T-helper 17 cell (primary cell): Measurements from ENCODE around the gene EBF3. TPM values are rescaled to one million over a fixed set of nuclear protein-coding genes. Genes with fewer than 3 reads are reported as not detected.

Experiments used
- ATAC-seq: fragments of 150-1000 bp; cut with Tn5 transposase; 2 replicates; pipeline ENCODE4 v1.10.0; 2021; ENCODE audit warnings: mild to moderate bottlenecking, moderate library complexity
- DNase-seq, 3 donors: peaks; one replicate each; pipeline versions ENCODE4 v3.0.0 to v3.0.0-alpha.2; 2020 to 2021
- H3K9me3 ChIP-seq: one replicate; pipeline ENCODE4 v1.7.0; 2013; ENCODE audit warnings: low read length, mild to moderate bottlenecking; ENCODE audit not compliant: control insufficient read depth, poor library complexity, severe bottlenecking
- H3K27ac Mint-ChIP-seq: one replicate; pipeline ENCODE4 v1.8.0; 2022; ENCODE audit warnings: mild to moderate bottlenecking, moderate library complexity, mixed read lengths
- H3K27me3 Mint-ChIP-seq: one replicate; pipeline ENCODE4 v1.8.0; 2022; ENCODE audit warnings: mixed read lengths
- H3K36me3 Mint-ChIP-seq: one replicate; pipeline ENCODE4 v1.8.0; 2022; ENCODE audit warnings: low read depth, mixed read lengths
- H3K4me1 Mint-ChIP-seq: one replicate; pipeline ENCODE4 v1.8.0; 2022; ENCODE audit warnings: mild to moderate bottlenecking, mixed read lengths
- H3K4me3 Mint-ChIP-seq: one replicate; pipeline ENCODE4 v1.8.0; 2022; ENCODE audit warnings: mild to moderate bottlenecking, moderate library complexity, mixed read lengths
- total RNA-seq, 4 donors: library from RNA in 2 of 4; stranded (reverse) in 2 of 4; gene quantifications; one replicate each; pipeline ENCODE4 v1.2.3 and lab custom pipeline; 2022 to 2026

The EBF3 gene
- total RNA-seq (not detected), total RNA-seq (lab: John Stamatoyannopoulos, UW) (0 to 0.12 reads per million in 2 donors)

DNA sequence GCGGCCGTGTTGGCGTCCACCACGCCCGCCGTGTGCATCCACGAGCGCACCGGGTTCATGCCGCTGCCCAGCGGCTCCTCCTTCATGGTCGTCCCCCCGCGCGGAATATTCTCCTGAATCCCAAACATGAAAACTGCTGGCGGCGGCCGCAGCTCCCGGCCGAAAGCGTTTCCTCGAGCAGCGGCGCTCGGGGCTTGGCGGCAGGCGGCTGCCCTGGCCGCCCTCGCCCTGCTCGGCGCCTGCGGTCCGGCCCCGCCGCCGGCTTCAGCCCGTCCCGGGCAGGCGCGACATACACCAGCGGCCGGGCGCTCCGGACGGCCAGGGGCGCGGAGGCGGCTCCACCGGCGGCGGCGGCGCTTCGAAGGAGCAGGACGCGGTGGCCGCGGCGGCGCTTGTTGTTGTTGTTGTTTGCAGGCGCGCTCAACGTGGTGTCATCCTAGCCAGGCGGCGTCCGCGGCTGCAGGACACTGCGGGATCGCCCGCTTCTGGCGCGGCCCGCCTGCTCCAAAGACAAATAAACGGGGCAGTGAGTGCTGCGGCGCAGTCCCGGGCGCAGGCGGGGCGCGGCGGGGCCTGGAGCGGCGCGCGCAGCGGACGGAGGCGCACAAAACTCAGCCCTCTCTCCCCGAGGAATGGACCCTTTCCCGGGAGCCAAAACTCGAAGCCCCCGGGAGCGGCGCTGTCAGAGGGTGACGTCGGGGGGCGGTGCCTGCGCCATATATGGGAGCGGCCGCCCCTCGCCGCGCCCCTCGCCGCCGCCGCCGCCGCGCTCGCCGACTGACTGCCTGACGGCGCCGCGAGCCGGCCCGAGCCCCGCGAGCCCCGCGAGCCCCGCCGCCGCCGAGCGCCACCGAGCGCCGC, at the start of gene EBF3:
Gene EBF3 (minus strand): TSS at position 634 of the 861 bp plus-strand sequence. CDS start 506 bp downstream, at position 128.
- H3K36me3 Mint-ChIP-seq: no peaks in the 10 kb centered on the region
- ATAC-seq (peak; percentile 77), DNase-seq (peak; percentile 23 to 47 (median 38))
- no peak within 1 kb of the TSS for H3K27ac Mint-ChIP-seq
- H3K9me3 ChIP-seq: peaks cover 3% of the 10 kb centered on the region
- peak within 1 kb of the TSS; percentile 89 for H3K4me3 Mint-ChIP-seq
- H3K27me3 Mint-ChIP-seq: peaks cover 56% of the 10 kb centered on the region
- H3K4me1 Mint-ChIP-seq: peaks cover 8% of the 10 kb centered on the region

GRCh38 chr10:130013335-130014262, 49.5 kb upstream of the EBF3 start:
- H3K4me1 Mint-ChIP-seq: no peaks in the 10 kb centered on the region
- DNase-seq (no peak), ATAC-seq (no peak)
- H3K4me3 Mint-ChIP-seq: no peak overlapping the region
- no peaks in the 10 kb centered on the region for H3K9me3 ChIP-seq
- no peak overlapping the region for H3K27ac Mint-ChIP-seq
- no peaks in the 10 kb centered on the region for H3K36me3 Mint-ChIP-seq
- peaks cover 41% of the 10 kb centered on the region for H3K27me3 Mint-ChIP-seq

GRCh38 chr10:130012129-130012528, 48.1 kb upstream of the EBF3 start:
- ATAC-seq: no peak
- Mint-ChIP-seq H3K4me1 (no peaks in the 10 kb centered on the region), H3K4me3 (no peak overlapping the region), H3K27me3 (peaks cover 53% of the 10 kb centered on the region), H3K36me3 (no peaks in the 10 kb centered on the region), H3K27ac (no peak overlapping the region)
- DNase-seq: no peak
- no peaks in the 10 kb centered on the region for H3K9me3 ChIP-seq

DNA sequence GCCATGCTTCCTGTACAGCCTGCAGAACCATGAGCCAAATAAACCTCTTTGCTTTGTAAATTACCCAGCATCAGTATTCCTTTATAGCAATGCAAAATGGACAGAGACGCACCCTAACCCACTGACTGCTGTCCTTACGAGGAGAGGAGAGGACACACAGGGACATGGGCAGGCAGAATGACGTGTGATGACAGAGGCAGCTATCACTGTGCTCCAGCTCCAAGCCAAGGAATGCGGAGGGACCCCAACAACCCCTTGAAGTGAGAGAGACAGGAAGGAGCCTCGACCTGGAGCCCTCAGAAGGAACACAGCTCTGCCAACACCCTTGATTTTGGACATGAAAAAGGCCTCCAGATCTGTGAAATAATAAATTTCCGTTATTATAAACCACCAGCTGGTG, 46.6 kb upstream of the EBF3 start:
- Mint-ChIP-seq H3K27ac (no peak overlapping the region), H3K36me3 (no peaks in the 10 kb centered on the region), H3K4me3 (no peak overlapping the region), H3K27me3 (peaks cover 57% of the 10 kb centered on the region), H3K4me1 (no peaks in the 10 kb centered on the region)
- no peak for ATAC-seq
- DNase-seq: no peak
- no peaks in the 10 kb centered on the region for H3K9me3 ChIP-seq

DNA sequence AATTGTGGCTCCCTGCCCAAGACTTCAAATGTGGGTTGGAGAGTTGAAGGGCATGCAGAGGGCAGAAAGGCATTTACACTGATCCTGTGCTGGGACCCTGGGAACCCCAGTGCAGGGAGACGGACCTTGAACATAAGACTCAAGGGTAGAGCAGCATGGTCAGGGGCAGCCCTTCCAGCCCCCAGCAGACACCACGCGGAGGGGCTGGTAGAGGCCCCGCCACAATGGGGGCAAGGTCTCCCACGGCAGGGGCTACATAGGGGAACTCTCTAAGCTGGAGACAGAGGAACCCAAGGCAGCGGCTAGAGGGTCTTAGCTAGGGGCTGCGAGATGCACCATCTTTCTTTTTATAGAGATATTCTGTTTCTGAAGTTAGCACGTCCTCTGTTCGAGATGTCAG, 45.2 kb upstream of the EBF3 start:
- Mint-ChIP-seq H3K4me3 (no peak overlapping the region), H3K4me1 (no peaks in the 10 kb centered on the region), H3K27ac (no peak overlapping the region), H3K27me3 (peaks cover 58% of the 10 kb centered on the region), H3K36me3 (no peaks in the 10 kb centered on the region)
- H3K9me3 ChIP-seq: no peaks in the 10 kb centered on the region
- ATAC-seq (no peak), DNase-seq (no peak)

GRCh38 chr10:130003787-130004613, 39.9 kb upstream of the EBF3 start:
- H3K4me1 Mint-ChIP-seq: no peaks in the 10 kb centered on the region
- DNase-seq (no peak), ATAC-seq (no peak)
- H3K9me3 ChIP-seq: no peaks in the 10 kb centered on the region
- H3K27me3 Mint-ChIP-seq: peaks cover 36% of the 10 kb centered on the region
- no peaks in the 10 kb centered on the region for H3K36me3 Mint-ChIP-seq
- H3K27ac Mint-ChIP-seq: no peak overlapping the region
- no peak overlapping the region for H3K4me3 Mint-ChIP-seq

DNA sequence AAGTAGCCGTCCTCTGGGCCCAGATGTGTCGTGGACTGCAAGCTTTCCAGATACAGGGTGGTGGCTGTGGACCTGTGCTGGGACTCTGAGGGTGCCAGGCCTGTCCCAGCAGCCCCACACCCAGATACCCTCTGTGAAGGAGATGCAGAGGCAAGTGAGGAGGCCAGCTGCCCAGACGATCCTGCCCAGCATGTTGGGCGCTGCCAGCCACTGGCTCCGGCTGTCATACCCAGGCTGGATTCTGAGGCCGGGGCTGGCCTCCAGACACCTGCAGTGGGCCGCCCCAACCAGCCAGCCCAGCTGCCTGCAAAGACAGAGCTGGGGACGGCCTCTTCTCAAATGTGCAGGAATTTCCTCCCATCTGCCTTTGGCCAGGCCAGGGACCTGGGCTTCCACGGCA, 39.1 kb upstream of the EBF3 start:
- ATAC-seq: no peak
- no peak overlapping the region for H3K27ac Mint-ChIP-seq
- H3K4me3 Mint-ChIP-seq: no peak overlapping the region
- no peaks in the 10 kb centered on the region for H3K9me3 ChIP-seq
- peaks cover 28% of the 10 kb centered on the region for H3K27me3 Mint-ChIP-seq
- H3K36me3 Mint-ChIP-seq: no peaks in the 10 kb centered on the region
- DNase-seq: no peak
- no peaks in the 10 kb centered on the region for H3K4me1 Mint-ChIP-seq

GRCh38 chr10:130002606-130003005, 38.5 kb upstream of the EBF3 start:
- DNase-seq: no peak
- H3K9me3 ChIP-seq: no peaks in the 10 kb centered on the region
- H3K27ac Mint-ChIP-seq: no peak overlapping the region
- H3K27me3 Mint-ChIP-seq: peaks cover 24% of the 10 kb centered on the region
- no peak overlapping the region for H3K4me3 Mint-ChIP-seq
- ATAC-seq: no peak
- no peaks in the 10 kb centered on the region for H3K36me3 Mint-ChIP-seq
- no peaks in the 10 kb centered on the region for H3K4me1 Mint-ChIP-seq

GRCh38 chr10:130000918-130001317, 36.8 kb upstream of the EBF3 start:
- DNase-seq: no peak
- Mint-ChIP-seq H3K36me3 (no peaks in the 10 kb centered on the region), H3K27ac (no peak overlapping the region), H3K4me1 (no peaks in the 10 kb centered on the region), H3K4me3 (no peak overlapping the region), H3K27me3 (peaks cover 18% of the 10 kb centered on the region)
- no peak for ATAC-seq
- H3K9me3 ChIP-seq: no peaks in the 10 kb centered on the region

- Mint-ChIP-seq H3K4me3 (no peak overlapping the region), H3K27me3 (peaks cover 6% of the 10 kb centered on the region), H3K4me1 (no peaks in the 10 kb centered on the region), H3K27ac (no peak overlapping the region), H3K36me3 (no peaks in the 10 kb centered on the region)
- no peaks in the 10 kb centered on the region for H3K9me3 ChIP-seq
- ATAC-seq (no peak), DNase-seq (no peak)
Measured at GRCh38 chr10:129999140-129999539, 35.1 kb upstream of the EBF3 start.

GRCh38 chr10:129993621-129994020, 29.5 kb upstream of the EBF3 start:
- DNase-seq (no peak), ATAC-seq (no peak)
- no peak overlapping the region for H3K4me3 Mint-ChIP-seq
- H3K36me3 Mint-ChIP-seq: no peaks in the 10 kb centered on the region
- no peaks in the 10 kb centered on the region for H3K9me3 ChIP-seq
- no peak overlapping the region for H3K27ac Mint-ChIP-seq
- peaks cover 5% of the 10 kb centered on the region for H3K27me3 Mint-ChIP-seq
- H3K4me1 Mint-ChIP-seq: no peaks in the 10 kb centered on the region

DNA sequence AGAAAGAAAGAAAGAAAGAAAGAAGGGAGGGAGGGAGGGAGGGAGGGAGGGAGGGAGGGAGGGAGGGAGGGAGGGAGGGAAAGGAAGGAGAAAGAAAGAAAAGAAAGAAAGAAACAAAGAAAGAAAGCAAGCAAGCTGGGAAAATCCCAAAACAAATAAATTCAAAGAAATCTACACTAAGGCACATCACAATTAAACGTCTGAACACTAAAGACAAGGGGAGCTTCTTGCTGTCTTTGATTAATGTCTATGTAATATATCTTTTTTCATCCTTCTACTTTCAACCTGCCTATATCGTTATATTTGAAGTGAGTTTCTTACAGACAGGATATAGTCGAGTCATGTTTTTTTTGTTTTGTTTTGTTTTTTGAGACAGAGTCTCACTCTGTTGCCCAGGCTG, 28.3 kb upstream of the EBF3 start:
- H3K9me3 ChIP-seq: no peaks in the 10 kb centered on the region
- Mint-ChIP-seq H3K36me3 (no peaks in the 10 kb centered on the region), H3K27ac (no peak overlapping the region), H3K27me3 (peaks cover 5% of the 10 kb centered on the region), H3K4me1 (no peaks in the 10 kb centered on the region), H3K4me3 (no peak overlapping the region)
- no peak for DNase-seq
- ATAC-seq: no peak

DNA sequence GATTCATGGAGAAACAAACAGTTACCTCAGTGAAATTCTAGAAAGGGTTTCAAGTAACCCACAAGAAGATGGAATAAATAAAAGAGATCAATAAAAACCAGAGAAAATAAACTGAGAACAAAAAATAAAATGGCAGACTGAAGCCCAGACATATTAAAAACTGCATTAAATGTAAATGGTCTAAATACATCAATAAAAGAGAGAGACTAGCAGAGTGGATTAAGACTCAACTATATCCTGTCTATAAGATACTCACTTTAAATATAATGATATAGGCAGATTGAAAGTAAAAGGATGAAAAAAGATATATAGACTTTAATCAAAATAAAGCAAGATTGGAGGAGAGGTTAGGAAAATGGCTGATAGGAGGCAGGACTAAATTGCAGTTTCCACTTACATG, 18.8 kb upstream of the EBF3 start:
- H3K27me3 Mint-ChIP-seq: peaks cover 20% of the 10 kb centered on the region
- H3K4me3 Mint-ChIP-seq: no peak overlapping the region
- no peaks in the 10 kb centered on the region for H3K4me1 Mint-ChIP-seq

More for the DNA sequence above, 18.8 kb upstream of the EBF3 start:
- no peak overlapping the region for H3K27ac Mint-ChIP-seq
- ATAC-seq: no peak
- no peak for DNase-seq
- no peaks in the 10 kb centered on the region for H3K36me3 Mint-ChIP-seq
- no peaks in the 10 kb centered on the region for H3K9me3 ChIP-seq
